ENCODE measurements around the gene HHAT.

Gene HHAT

GRCh38 chr1:210557426-210558077 is 228.8 kb downstream of the HHAT start:
- DNase-seq (ENCODE audit: low read depth, low spot score): no peak

GRCh38 chr1:210558302-210558701 is 229.6 kb downstream of the HHAT start:
- H3K4me3 ChIP-seq (ENCODE audit: low read length): no peak overlapping the region
- DNase-seq (ENCODE audit: low read depth, low spot score): no peak

More at GRCh38 chr1:210557426-210558077, 228.8 kb downstream of the HHAT start:
- H3K4me3 ChIP-seq (ENCODE audit: low read length): no peak overlapping the region

- DNase-seq (ENCODE audit: low read depth, low spot score): no peak
Observed at GRCh38 chr1:210565306-210565705, 236.6 kb downstream of the HHAT start.

GRCh38 chr1:210568631-210569030 is 239.9 kb downstream of the HHAT start:
- DNase-seq (ENCODE audit: low read depth, low spot score): no peak
- H3K4me3 ChIP-seq (ENCODE audit: low read length): no peak overlapping the region

More at GRCh38 chr1:210565306-210565705, 236.6 kb downstream of the HHAT start:
- no peak overlapping the region for H3K4me3 ChIP-seq (ENCODE audit: low read length)

GRCh38 chr1:210570116-210570515 is 241.4 kb downstream of the HHAT start:
- H3K4me3 ChIP-seq (ENCODE audit: low read length): no peak overlapping the region
- no peak for DNase-seq (ENCODE audit: low read depth, low spot score)

- H3K4me3 ChIP-seq (ENCODE audit: low read length): no peak overlapping the region
Observed at GRCh38 chr1:210571356-210572284, 242.9 kb downstream of the HHAT start.

GRCh38 chr1:210573141-210573540 is 244.4 kb downstream of the HHAT start:
- no peak overlapping the region for H3K4me3 ChIP-seq (ENCODE audit: low read length)
- DNase-seq (ENCODE audit: low read depth, low spot score): no peak

More at GRCh38 chr1:210571356-210572284, 242.9 kb downstream of the HHAT start:
- DNase-seq (ENCODE audit: low read depth, low spot score): no peak

- H3K4me3 ChIP-seq (ENCODE audit: low read length): peak overlapping the region; percentile 30
- peak; percentile 96 for DNase-seq (ENCODE audit: low read depth, low spot score)
Observed at GRCh38 chr1:210582205-210582970, 253.7 kb downstream of the HHAT start.

GRCh38 chr1:210584439-210585113 is 255.9 kb downstream of the HHAT start:
- DNase-seq (ENCODE audit: low read depth, low spot score): peak; percentile 91
- H3K4me3 ChIP-seq (ENCODE audit: low read length): no peak overlapping the region

GRCh38 chr1:210586771-210587170 is 258.1 kb downstream of the HHAT start:
- no peak for DNase-seq (ENCODE audit: low read depth, low spot score)
- H3K4me3 ChIP-seq (ENCODE audit: low read length): no peak overlapping the region

- no peak overlapping the region for H3K4me3 ChIP-seq (ENCODE audit: low read length)
- no peak for DNase-seq (ENCODE audit: low read depth, low spot score)
Observed at GRCh38 chr1:210587566-210587965, 258.9 kb downstream of the HHAT start.

- DNase-seq (ENCODE audit: low read depth, low spot score): no peak
- no peak overlapping the region for H3K4me3 ChIP-seq (ENCODE audit: low read length)
Observed at GRCh38 chr1:210588357-210588756, 259.7 kb downstream of the HHAT start.

GRCh38 chr1:210588946-210589345 is 260.2 kb downstream of the HHAT start:
- no peak overlapping the region for H3K4me3 ChIP-seq (ENCODE audit: low read length)
- no peak for DNase-seq (ENCODE audit: low read depth, low spot score)

- no peak overlapping the region for H3K4me3 ChIP-seq (ENCODE audit: low read length)
- DNase-seq (ENCODE audit: low read depth, low spot score): no peak
Observed at GRCh38 chr1:210591214-210591613, 262.5 kb downstream of the HHAT start.

GRCh38 chr1:210594605-210595004 is 265.9 kb downstream of the HHAT start:
- H3K4me3 ChIP-seq (ENCODE audit: low read length): no peak overlapping the region
- DNase-seq (ENCODE audit: low read depth, low spot score): no peak

- no peak overlapping the region for H3K4me3 ChIP-seq (ENCODE audit: low read length)
- DNase-seq (ENCODE audit: low read depth, low spot score): no peak
Observed at GRCh38 chr1:210596641-210597040, 267.9 kb downstream of the HHAT start.

- DNase-seq (ENCODE audit: low read depth, low spot score): no peak
- H3K4me3 ChIP-seq (ENCODE audit: low read length): no peak overlapping the region
Observed at GRCh38 chr1:210597555-210598134, 268.9 kb downstream of the HHAT start.

- DNase-seq (ENCODE audit: low read depth, low spot score): no peak
- H3K4me3 ChIP-seq (ENCODE audit: low read length): no peak overlapping the region
Observed at GRCh38 chr1:210598135-210598652, 269.5 kb downstream of the HHAT start.
